Keratinocyte (primary cell): ENCODE data around the gene ALK. TPM values are rescaled to one million over a fixed set of nuclear protein-coding genes. Genes with fewer than 3 reads are reported as not detected.

Source experiments
- DNase-seq: peaks from one replicate; pipeline ENCODE4 v3.0.0-alpha.2; 2011; ENCODE audit warnings: low read depth, missing footprints, low spot score
- FAIRE-seq: peaks from 2 replicates; lab custom pipeline; 2011; peaks lifted over from hg19 to GRCh38; lab: Jason Lieb, UNC
- H2AFZ ChIP-seq: 2 replicates; pipeline ENCODE4 v1.6.0; 2012; ENCODE audit warnings: low read length, control low read depth, inconsistent platforms; ENCODE audit not compliant: control insufficient read depth
- H3K27ac ChIP-seq: 2 replicates; pipeline ENCODE4 v1.5.1; 2011; ENCODE audit warnings: low read length; ENCODE audit not compliant: control insufficient read depth, insufficient read depth
- H3K27me3 ChIP-seq: 3 replicates; pipeline ENCODE4 v1.6.0; 2011; ENCODE audit warnings: low read length; ENCODE audit not compliant: control insufficient read depth, insufficient read depth; ENCODE audit errors: extremely low read depth
- H3K36me3 ChIP-seq, 2 experiments: 2 replicates in 1 of 2; 3 replicates in 1 of 2; pipeline ENCODE4 v1.5.1; 2011; ENCODE audit warnings: low read length in 2 of 2, mild to moderate bottlenecking in 1 of 2; ENCODE audit not compliant: control insufficient read depth in 2 of 2, insufficient read depth in 2 of 2; ENCODE audit errors: extremely low read depth in 1 of 2
- H3K4me1 ChIP-seq: 3 replicates; pipeline ENCODE4 v1.5.1; 2011; ENCODE audit warnings: low read length; ENCODE audit not compliant: control insufficient read depth, insufficient read depth; ENCODE audit errors: extremely low read depth
- H3K4me2 ChIP-seq: 3 replicates; pipeline ENCODE4 v1.6.0; 2011; ENCODE audit warnings: low read depth, low read length; ENCODE audit not compliant: control insufficient read depth, insufficient read depth; ENCODE audit errors: extremely low read depth
- H3K4me3 ChIP-seq, 3 experiments: fragments of 200-600 bp in 1 of 3; sonication (generic) in 1 of 3; 2 replicates in 2 of 3; 3 replicates in 1 of 3; pipeline ENCODE4 v1.5.1; 2011 to 2016; ENCODE audit warnings: low read length in 3 of 3, mild to moderate bottlenecking in 3 of 3, control low read depth in 2 of 3, inconsistent platforms in 1 of 3, low read depth in 1 of 3, mixed read lengths in 1 of 3, mixed run types in 1 of 3, moderate library complexity in 1 of 3; ENCODE audit not compliant: control insufficient read depth in 2 of 3, insufficient read depth in 2 of 3; ENCODE audit errors: extremely low read depth in 1 of 3
- H3K79me2 ChIP-seq: 2 replicates; pipeline ENCODE4 v1.6.0; 2012; ENCODE audit warnings: low read length; ENCODE audit not compliant: control insufficient read depth, insufficient read depth
- H3K9ac ChIP-seq: 3 replicates; pipeline ENCODE4 v1.6.0; 2011; ENCODE audit warnings: low read length; ENCODE audit not compliant: control insufficient read depth, insufficient read depth; ENCODE audit errors: extremely low read depth
- H3K9me1 ChIP-seq: 3 replicates; pipeline ENCODE4 v1.6.0; 2011; ENCODE audit warnings: low read length; ENCODE audit not compliant: control insufficient read depth, insufficient read depth; ENCODE audit errors: extremely low read depth
- H3K9me3 ChIP-seq: 2 replicates; pipeline ENCODE4 v1.5.1; 2012; ENCODE audit warnings: low read depth, low read length; ENCODE audit not compliant: control insufficient read depth
- H4K20me1 ChIP-seq: 3 replicates; pipeline ENCODE4 v1.6.0; 2011; ENCODE audit warnings: low read length; ENCODE audit not compliant: control insufficient read depth, insufficient read depth; ENCODE audit errors: extremely low read depth
- CTCF ChIP-seq, 3 experiments: IDR thresholded peaks in 1 of 3; conservative IDR thresholded peaks in 1 of 3; optimal IDR thresholded peaks in 1 of 3; 2 replicates in 2 of 3; 3 replicates in 1 of 3; pipeline versions ENCODE3 to v1.5.1; 2011; ENCODE audit warnings: low read length in 3 of 3, mild to moderate bottlenecking in 3 of 3, moderate library complexity in 2 of 3, control low read depth in 1 of 3, inconsistent platforms in 1 of 3; ENCODE audit not compliant: insufficient read depth in 2 of 3; ENCODE audit errors: extremely low read depth in 1 of 3
- EZH2 ChIP-seq: IDR thresholded peaks from one replicate; pipeline ENCODE4 v1.6.1; 2012; ENCODE audit warnings: inconsistent platforms, mild to moderate bottlenecking, low read length, moderate library complexity
- dilution Hi-C: fragments of 300-500 bp; cut with MboI; formaldehyde crosslinking; loops from one replicate; pipeline ENCODE4 v1.7.0; 2020; ENCODE audit warnings: low sequenced_read_pairs; ENCODE audit not compliant: extremely low pct_ligation_motif_present
- polyA plus RNA-seq, 5 experiments: library from polyadenylated mRNA; depleted of rRNA in 3 of 5; stranded (reverse) in 3 of 5; stranded (forward) in 1 of 5; unstranded in 1 of 5; fragments of >200 nt; gene quantifications; 1 replicate in 1 of 5; 2 replicates in 3 of 5; 3 replicates in 1 of 5; pipeline versions ENCODE4 v1.2.1 to v1.2.3, GENCODE V29; 2011 to 2012; ENCODE audit warnings: missing spikeins in 2 of 5, low read depth in 1 of 5, low replicate concordance in 1 of 5

ALK gene
- polyA plus RNA-seq, 1 donor (not counting 4 experiments of a cell fraction or from before 2014, with no cell fraction given): not detected

- no peaks in the 10 kb centered on the region for H3K27me3 ChIP-seq
- H2AFZ ChIP-seq: no peak overlapping the region
- no peak overlapping the region for H3K9ac ChIP-seq
- H4K20me1 ChIP-seq: no peaks in the 10 kb centered on the region
- no peak overlapping the region for H3K27ac ChIP-seq
- H3K9me3 ChIP-seq: no peaks in the 10 kb centered on the region
- dilution Hi-C loops: loop anchor here (25.0 kb wide), 1 partner anchor 113 kb away; the partner anchor contains the start of gene PCARE
- TF ChIP-seq CTCF (optimal IDR thresholded peaks at IDR 0.05 in 1 of 3, IDR thresholded peaks at IDR 0.05 in 1 of 3, conservative IDR thresholded peaks at IDR 0.05 in 1 of 3; ENCODE audit: extremely low read depth in 1 of 3, insufficient read depth in 2 of 3, low read length in 3 of 3) (no peak), EZH2 (no peak)
- H3K79me2 ChIP-seq: no peaks in the 10 kb centered on the region
- H3K4me2 ChIP-seq: no peak overlapping the region
- no peak for FAIRE-seq
- H3K36me3 ChIP-seq: peaks cover 9 to 18% of the 10 kb centered on the region in 2 experiments
- DNase-seq: no peak
- H3K4me3 ChIP-seq: no peak overlapping the region
- no peaks in the 10 kb centered on the region for H3K4me1 ChIP-seq
- H3K9me1 ChIP-seq: no peaks in the 10 kb centered on the region
Observed at GRCh38 chr2:29174937-29175336, 746.4 kb downstream of the ALK start.

DNA sequence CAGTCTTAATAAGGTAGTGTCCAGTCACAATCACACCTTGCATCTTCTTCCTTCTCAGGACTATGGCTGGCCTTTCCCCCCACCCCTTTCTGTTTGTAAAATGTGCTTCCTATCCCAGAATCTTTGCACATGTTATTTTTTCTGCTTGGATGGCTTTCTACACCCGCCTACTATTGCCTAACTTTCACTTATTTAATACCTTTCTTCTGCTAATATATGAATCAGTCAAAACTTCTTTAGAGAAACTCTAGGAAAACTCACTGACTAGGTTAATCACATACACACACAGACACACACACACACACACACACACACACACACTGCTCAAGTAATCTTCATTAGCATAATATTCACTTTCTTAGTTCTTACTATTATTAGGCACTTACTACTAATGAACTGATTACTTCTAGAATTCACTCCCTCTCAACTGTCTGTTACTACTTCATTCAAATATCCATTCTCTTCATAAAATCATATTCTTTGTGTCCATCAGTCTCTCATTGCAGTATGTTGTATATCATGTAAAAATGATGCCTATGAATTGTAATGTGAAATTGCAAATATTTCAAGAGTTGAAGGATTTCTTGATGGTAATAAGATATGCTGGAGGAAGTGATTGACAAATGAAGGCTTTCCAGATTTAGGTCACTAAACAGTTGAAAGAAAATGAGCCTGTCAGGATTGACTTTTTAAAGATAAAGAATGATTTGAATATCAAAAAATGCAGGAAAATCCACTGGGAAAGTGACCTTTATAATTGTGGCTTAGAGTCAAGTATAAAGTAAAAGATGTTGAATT lies 754.9 kb downstream of the ALK start:
- FAIRE-seq: no peak
- Histone ChIP-seq H2AFZ (no peak overlapping the region), H3K27me3 (no peaks in the 10 kb centered on the region), H3K9ac (no peak overlapping the region), H3K4me2 (no peak overlapping the region), H3K4me1 (peaks cover 10% of the 10 kb centered on the region), H3K4me3 (no peak overlapping the region), H3K9me3 (no peaks in the 10 kb centered on the region), H3K9me1 (no peaks in the 10 kb centered on the region), H3K79me2 (no peaks in the 10 kb centered on the region), H3K36me3 (peaks cover 4 to 14% of the 10 kb centered on the region in 2 experiments), H4K20me1 (no peaks in the 10 kb centered on the region), H3K27ac (no peak overlapping the region)
- no peak for DNase-seq
- dilution Hi-C loops: no loop called here
- TF ChIP-seq CTCF (optimal IDR thresholded peaks at IDR 0.05 in 1 of 3, IDR thresholded peaks at IDR 0.05 in 1 of 3, conservative IDR thresholded peaks at IDR 0.05 in 1 of 3; ENCODE audit: extremely low read depth in 1 of 3, insufficient read depth in 2 of 3, low read length in 3 of 3) (no peak), EZH2 (no peak)
